Natural killer cell (primary cell): ENCODE data around the gene CATSPER3. TPM values are rescaled to one million over a fixed set of nuclear protein-coding genes. Genes with fewer than 3 reads are reported as not detected.

Source experiments
- ATAC-seq, 3 donors: fragments of 150-1000 bp in 2 of 3; fragments of 200-7000 bp in 1 of 3; cut with Tn5 transposase; 1 replicate in 1 of 3; 2 replicates in 2 of 3; pipeline ENCODE4 v1.10.0; 2021; ENCODE audit warnings: mild to moderate bottlenecking in 2 of 3, moderate library complexity in 2 of 3
- DNase-seq, 2 donors: peaks; one replicate each; pipeline versions ENCODE4 v3.0.0 to v3.0.0-alpha.2; 2013 to 2021; ENCODE audit warnings: mixed read lengths in 1 of 2
- H3K27ac ChIP-seq: one replicate; pipeline ENCODE4 v1.5.1; 2013; ENCODE audit warnings: mild to moderate bottlenecking, low read length
- H3K27me3 ChIP-seq: one replicate; pipeline ENCODE4 v1.6.1; 2013; ENCODE audit warnings: low read length; ENCODE audit not compliant: control insufficient read depth, insufficient read depth
- H3K36me3 ChIP-seq: one replicate; pipeline ENCODE4 v1.6.1; 2013; ENCODE audit warnings: low read length; ENCODE audit not compliant: control insufficient read depth, insufficient read depth
- H3K4me1 ChIP-seq: one replicate; pipeline ENCODE4 v1.6.1; 2013; ENCODE audit warnings: low read length; ENCODE audit not compliant: control insufficient read depth, insufficient read depth
- H3K4me3 ChIP-seq: one replicate; pipeline ENCODE4 v1.5.1; 2013; ENCODE audit warnings: low read length
- H3K9me3 ChIP-seq: one replicate; pipeline ENCODE4 v1.6.1; 2013; ENCODE audit warnings: low read length; ENCODE audit not compliant: control insufficient read depth, insufficient read depth
- H3K27ac Mint-ChIP-seq, 2 donors: one replicate each; pipeline ENCODE4 v1.8.0; 2022; ENCODE audit warnings: mild to moderate bottlenecking in 2 of 2, mixed read lengths in 2 of 2, moderate library complexity in 1 of 2
- H3K27me3 Mint-ChIP-seq, 2 donors: one replicate each; pipeline ENCODE4 v1.8.0; 2022; ENCODE audit warnings: low read depth in 2 of 2, mixed read lengths in 2 of 2
- H3K36me3 Mint-ChIP-seq: one replicate; pipeline ENCODE4 v1.8.0; 2022; ENCODE audit warnings: mixed read lengths
- H3K4me1 Mint-ChIP-seq, 2 donors: one replicate each; pipeline ENCODE4 v1.8.0; 2022; ENCODE audit warnings: mixed read lengths in 2 of 2
- H3K4me3 Mint-ChIP-seq: one replicate; pipeline ENCODE4 v1.8.0; 2022; ENCODE audit warnings: mild to moderate bottlenecking, moderate library complexity, mixed read lengths
- H3K9me3 Mint-ChIP-seq, 2 donors: one replicate each; pipeline ENCODE4 v1.8.0; 2022; ENCODE audit warnings: mixed read lengths in 2 of 2
- WGBS: methylation state at CpG from one replicate; pipeline ENCODE4 v1.1.7; 2013; ENCODE audit warnings: missing lambda C conversion rate; ENCODE audit not compliant: insufficient coverage; 5-methylcytosine and 5-hydroxymethylcytosine counted together
- intact Hi-C: fragments of 100-400 bp; cut with micrococcal nuclease; formaldehyde crosslinking; loops from one replicate; pipeline ENCODE4 v1.14.2; 2022
- total RNA-seq, 4 donors: library from RNA; stranded (reverse); fragments of 120-200 nt in 1 of 4; gene quantifications; one replicate each; pipeline versions ENCODE4 v1.2.3 to v1.2.4, GENCODE V29; 2013 to 2022
- TF ChIP-seq, protein P1 (sequence below): fragments of 200-600 bp; IDR thresholded peaks from one replicate; pipeline ENCODE4 v1.8.0; 2022; ENCODE audit warnings: antibody characterized with exemption

The CATSPER3 gene
- total RNA-seq, 3 donors from 2014 or later (not counting 1 experiment from before 2014, with no cell fraction given): 0.31 to 0.79 (median 0.55) TPM

DNA sequence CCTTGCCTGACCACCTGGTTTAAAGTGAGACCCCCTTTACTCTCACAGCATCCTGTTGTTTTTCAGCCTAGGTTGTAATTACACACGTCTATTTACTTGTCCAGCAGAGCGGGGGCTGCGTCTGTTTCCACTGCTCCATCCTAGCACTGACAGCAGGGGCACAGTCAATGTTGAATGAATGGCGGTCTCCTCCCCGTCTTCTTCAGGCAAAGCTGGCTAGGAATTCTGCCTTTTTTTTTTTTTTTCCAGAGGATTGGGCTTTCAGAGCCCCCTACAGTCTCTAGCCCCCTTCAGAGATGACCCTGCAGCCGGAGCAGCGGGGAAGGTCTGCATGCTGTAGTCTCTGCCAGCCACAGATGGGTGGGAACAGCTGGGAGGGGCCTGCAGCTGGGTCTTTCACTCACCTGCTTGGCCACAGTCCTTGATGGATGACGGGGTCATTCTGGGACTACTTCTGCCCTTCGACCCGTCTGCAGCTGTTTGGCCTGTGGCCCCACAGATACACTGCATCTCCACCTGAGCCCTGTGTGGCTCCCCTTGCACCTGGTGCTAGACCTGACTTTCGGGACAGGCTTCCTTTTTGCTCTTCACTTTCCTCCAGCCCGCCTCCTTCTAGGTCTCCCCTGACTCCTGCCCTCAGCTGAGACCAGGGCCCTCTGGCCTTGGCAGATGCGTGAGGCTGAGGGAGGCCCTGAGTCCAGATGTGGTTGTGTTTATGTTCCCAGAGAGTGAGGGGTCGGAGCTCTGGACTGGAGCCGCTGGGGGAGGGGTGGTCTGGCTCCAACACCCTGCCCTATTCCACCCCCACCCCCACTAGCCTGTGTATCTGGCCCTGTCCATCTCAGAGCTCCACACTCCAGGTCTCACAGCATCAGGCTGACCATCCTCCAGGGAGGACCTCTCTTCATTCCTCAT is 58.3 kb downstream of the CATSPER3 start:
- H3K27ac ChIP-seq: no peak overlapping the region

GRCh38 chr5:135026645-135027265 is 59.0 kb downstream of the CATSPER3 start:
- Mint-ChIP-seq H3K27me3 (peaks cover 33 to 63% of the 10 kb centered on the region in 2 donors), H3K36me3 (no peaks in the 10 kb centered on the region), H3K27ac (no peak overlapping the region), H3K4me3 (no peak overlapping the region), H3K4me1 (peaks cover 0 to 10% of the 10 kb centered on the region in 2 donors), H3K9me3 (no peaks in the 10 kb centered on the region)
- Histone ChIP-seq H3K36me3 (no peaks in the 10 kb centered on the region), H3K27ac (no peak overlapping the region), H3K9me3 (no peaks in the 10 kb centered on the region), H3K4me3 (no peak overlapping the region), H3K27me3 (peaks cover 36% of the 10 kb centered on the region), H3K4me1 (peaks cover 14% of the 10 kb centered on the region)
- intact Hi-C loops: no loop called here
- TF ChIP-seq, protein P1, sequence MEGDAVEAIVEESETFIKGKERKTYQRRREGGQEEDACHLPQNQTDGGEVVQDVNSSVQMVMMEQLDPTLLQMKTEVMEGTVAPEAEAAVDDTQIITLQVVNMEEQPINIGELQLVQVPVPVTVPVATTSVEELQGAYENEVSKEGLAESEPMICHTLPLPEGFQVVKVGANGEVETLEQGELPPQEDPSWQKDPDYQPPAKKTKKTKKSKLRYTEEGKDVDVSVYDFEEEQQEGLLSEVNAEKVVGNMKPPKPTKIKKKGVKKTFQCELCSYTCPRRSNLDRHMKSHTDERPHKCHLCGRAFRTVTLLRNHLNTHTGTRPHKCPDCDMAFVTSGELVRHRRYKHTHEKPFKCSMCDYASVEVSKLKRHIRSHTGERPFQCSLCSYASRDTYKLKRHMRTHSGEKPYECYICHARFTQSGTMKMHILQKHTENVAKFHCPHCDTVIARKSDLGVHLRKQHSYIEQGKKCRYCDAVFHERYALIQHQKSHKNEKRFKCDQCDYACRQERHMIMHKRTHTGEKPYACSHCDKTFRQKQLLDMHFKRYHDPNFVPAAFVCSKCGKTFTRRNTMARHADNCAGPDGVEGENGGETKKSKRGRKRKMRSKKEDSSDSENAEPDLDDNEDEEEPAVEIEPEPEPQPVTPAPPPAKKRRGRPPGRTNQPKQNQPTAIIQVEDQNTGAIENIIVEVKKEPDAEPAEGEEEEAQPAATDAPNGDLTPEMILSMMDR: no peak
- ATAC-seq: no peak
- 71% methylated on average over 12 of the region's 12 CpGs for WGBS
- no peak for DNase-seq

More for the DNA sequence above, 58.3 kb downstream of the CATSPER3 start:
- H3K36me3 ChIP-seq: no peaks in the 10 kb centered on the region
- Mint-ChIP-seq H3K4me1 (peaks cover 0 to 8% of the 10 kb centered on the region in 2 donors), H3K9me3 (no peaks in the 10 kb centered on the region), H3K27me3 (peaks cover 30 to 57% of the 10 kb centered on the region in 2 donors), H3K4me3 (no peak overlapping the region), H3K36me3 (no peaks in the 10 kb centered on the region), H3K27ac (no peak overlapping the region)
- peaks cover 33% of the 10 kb centered on the region for H3K27me3 ChIP-seq
- WGBS: 90% methylated on average over 12 of the region's 15 CpGs
- no peaks in the 10 kb centered on the region for H3K9me3 ChIP-seq
- H3K4me3 ChIP-seq: no peak overlapping the region
- no peak for ATAC-seq
- intact Hi-C loops: no loop called here
- peaks cover 11% of the 10 kb centered on the region for H3K4me1 ChIP-seq
- TF ChIP-seq, protein P1: no peak
- no peak for DNase-seq

DNA sequence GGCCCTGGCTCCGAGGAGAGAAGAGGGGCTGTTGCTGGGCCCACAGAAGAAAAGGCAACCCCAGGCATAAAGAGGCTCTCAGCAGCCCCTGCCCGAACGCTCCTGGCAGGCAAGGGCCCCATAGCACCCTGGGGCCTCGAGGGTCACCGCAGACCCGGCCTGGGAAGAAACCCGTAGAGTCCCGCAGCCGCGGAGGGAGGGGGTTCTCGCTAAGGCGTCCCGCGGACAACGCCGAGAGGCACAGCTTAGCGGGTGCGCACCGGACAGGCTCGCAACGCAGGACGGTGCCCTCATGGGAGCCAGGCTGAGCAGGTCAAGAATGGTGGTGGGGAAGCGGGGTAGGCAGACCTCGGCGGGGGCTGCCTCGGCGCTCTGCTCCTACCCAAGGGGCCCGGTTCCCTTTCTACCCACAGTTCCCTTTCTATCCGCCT is 59.6 kb downstream of the CATSPER3 start:
- H3K4me1 Mint-ChIP-seq: peaks cover 0 to 13% of the 10 kb centered on the region in 2 donors
- peaks cover 39% of the 10 kb centered on the region for H3K27me3 ChIP-seq

More for the DNA sequence above, 59.6 kb downstream of the CATSPER3 start:
- no peaks in the 10 kb centered on the region for H3K9me3 ChIP-seq
- no peak overlapping the region for H3K4me3 Mint-ChIP-seq
- intact Hi-C loops: no loop called here
- H3K4me1 ChIP-seq: peaks cover 14% of the 10 kb centered on the region
- no peak overlapping the region for H3K4me3 ChIP-seq
- no peak for ATAC-seq
- H3K27ac ChIP-seq: no peak overlapping the region
- no peak for DNase-seq
- H3K27ac Mint-ChIP-seq: no peak overlapping the region
- H3K9me3 Mint-ChIP-seq: no peaks in the 10 kb centered on the region
- TF ChIP-seq, protein P1: no peak
- no peaks in the 10 kb centered on the region for H3K36me3 Mint-ChIP-seq
- no peaks in the 10 kb centered on the region for H3K36me3 ChIP-seq
- peaks cover 38 to 69% of the 10 kb centered on the region in 2 donors for H3K27me3 Mint-ChIP-seq
- WGBS: 15% methylated on average over 29 of the region's 29 CpGs
